Endothelial cell of umbilical vein (primary cell): ENCODE results near the gene SNX24. TPM values are rescaled to one million over a fixed set of nuclear protein-coding genes. Genes with fewer than 3 reads are reported as not detected.
A peak's percentile ranks its signal among the peaks of the same experiment; 100 is the strongest.
"Not testable (repeated sequence)": the region's sequence is repeated elsewhere in the genome, so short reads cannot be mapped to it uniquely, and the experiment has no call there.

Source experiments
- BruUV-seq: library from RNA; stranded (reverse); fragments of 400-500 nt; replicated peaks from 2 replicates; lab custom pipeline; 2021; lab: Mats Ljungman, UMichigan
- CTCF ChIA-PET: fragments of 300-600, 350-600 bp; sonication (Branson Sonifier 250); formaldehyde crosslinking; loops from one replicate; lab custom pipeline; 2021; ENCODE audit warnings: antibody characterized with exemption, inconsistent platforms; lab: Charles Lee
- POLR2A ChIA-PET: fragments of 300-600, 350-600 bp; sonication (Branson Sonifier 250); formaldehyde crosslinking; loops from one replicate; lab custom pipeline; 2021; ENCODE audit warnings: antibody characterized with exemption, inconsistent platforms; lab: Charles Lee
- DNase-seq: peaks from one replicate; pipeline ENCODE4 v3.0.0-alpha.2; 2011; ENCODE audit warnings: low read depth, low spot score
- FAIRE-seq: peaks from 2 replicates; lab custom pipeline; 2011; peaks lifted over from hg19 to GRCh38; lab: Jason Lieb, UNC
- H2AFZ ChIP-seq: 2 replicates; pipeline ENCODE4 v1.6.0; 2012; ENCODE audit warnings: low read depth, low read length, control low read depth, inconsistent platforms
- H3K27ac ChIP-seq: 2 replicates; pipeline ENCODE4 v1.5.1; 2011; ENCODE audit warnings: low read depth, mild to moderate bottlenecking, control low read depth, low read length, moderate library complexity; ENCODE audit not compliant: insufficient read depth
- H3K27me3 ChIP-seq, 2 experiments: 2 replicates each; pipeline versions ENCODE4 v1.6.0 to v1.6.1; 2011; ENCODE audit warnings: low read length in 2 of 2, mixed read lengths in 1 of 2; ENCODE audit not compliant: control insufficient read depth in 2 of 2, insufficient read depth in 2 of 2
- H3K36me3 ChIP-seq, 2 experiments: 2 replicates in 1 of 2; 3 replicates in 1 of 2; pipeline ENCODE4 v1.5.1; 2011; ENCODE audit warnings: low read length in 2 of 2, mild to moderate bottlenecking in 1 of 2, moderate library complexity in 1 of 2; ENCODE audit not compliant: control insufficient read depth in 2 of 2, insufficient read depth in 2 of 2; ENCODE audit errors: extremely low read depth in 1 of 2
- H3K4me1 ChIP-seq: 3 replicates; pipeline ENCODE4 v1.5.1; 2011; ENCODE audit warnings: mild to moderate bottlenecking, low read length; ENCODE audit not compliant: control insufficient read depth, insufficient read depth; ENCODE audit errors: extremely low read depth
- H3K4me2 ChIP-seq: 2 replicates; pipeline ENCODE4 v1.6.1; 2011; ENCODE audit warnings: low read length, control low read depth, mixed read lengths; ENCODE audit not compliant: insufficient read depth
- H3K4me3 ChIP-seq, 3 experiments: fragments of 200-600 bp in 1 of 3; sonication (generic), shearing (Covaris generic) in 1 of 3; replicated peaks in 1 of 3; 2 replicates each; pipeline ENCODE4 v1.5.1; 2011 to 2016; ENCODE audit warnings: control low read depth in 3 of 3, low read length in 3 of 3, mild to moderate bottlenecking in 2 of 3, inconsistent platforms in 1 of 3, low read depth in 1 of 3, moderate library complexity in 1 of 3; ENCODE audit not compliant: insufficient read depth in 1 of 3
- H3K79me2 ChIP-seq: 2 replicates; pipeline ENCODE4 v1.6.0; 2012; ENCODE audit warnings: low read length, inconsistent platforms; ENCODE audit not compliant: control insufficient read depth, insufficient read depth
- H3K9ac ChIP-seq: replicated peaks from 2 replicates; pipeline ENCODE3; 2011; ENCODE audit warnings: low read length, control low read depth; ENCODE audit not compliant: insufficient read depth; ENCODE audit errors: extremely low read depth
- H3K9me1 ChIP-seq: replicated peaks from 3 replicates; pipeline ENCODE4 v1.6.0; 2011; ENCODE audit warnings: mild to moderate bottlenecking, low read length; ENCODE audit not compliant: control insufficient read depth, insufficient read depth; ENCODE audit errors: extremely low read depth
- H3K9me3 ChIP-seq: replicated peaks from 2 replicates; pipeline ENCODE4 v1.5.1; 2012; ENCODE audit warnings: low read length, inconsistent platforms; ENCODE audit not compliant: control insufficient read depth, insufficient read depth
- H4K20me1 ChIP-seq: replicated peaks from 2 replicates; pipeline ENCODE3; 2011; ENCODE audit warnings: mild to moderate bottlenecking, low read length; ENCODE audit not compliant: control insufficient read depth, insufficient read depth; ENCODE audit errors: extremely low read depth
- GATA2 ChIP-seq: IDR thresholded peaks from 2 replicates; pipeline ENCODE4 v1.7.0; 2011; ENCODE audit warnings: low read depth, mild to moderate bottlenecking, moderate library complexity, mixed read lengths, low read length; ENCODE audit not compliant: insufficient read length, insufficient read depth
- MYC ChIP-seq: IDR thresholded peaks from one replicate; pipeline ENCODE4 v1.6.1; 2011; ENCODE audit warnings: mild to moderate bottlenecking, low read depth, low read length
- dilution Hi-C: fragments of 300-500 bp; cut with MboI; formaldehyde crosslinking; loops from one replicate; pipeline ENCODE4 v1.15.0; 2019; ENCODE audit warnings: low sequenced_read_pairs; ENCODE audit not compliant: extremely low pct_ligation_motif_present
- intact Hi-C: fragments of 100-400 bp; cut with micrococcal nuclease; formaldehyde crosslinking; loops from one replicate; pipeline ENCODE4 v1.10.0; 2022
- polyA plus RNA-seq, 4 experiments: library from polyadenylated mRNA; depleted of rRNA in 3 of 4; stranded (reverse) in 3 of 4; unstranded in 1 of 4; fragments of >200 nt; gene quantifications; 2 replicates each; pipeline versions ENCODE4 v1.2.1 to v1.2.3, GENCODE V29; 2011 to 2012; ENCODE audit warnings: missing spikeins in 1 of 4
- total RNA-seq: library from RNA; stranded (reverse); gene quantifications from 2 replicates; pipeline ENCODE4 v1.2.3, GENCODE V29; 2021

Gene SNX24
- total and polyA plus RNA-seq, 2 donors (not counting 3 experiments of a cell fraction or from before 2014, with no cell fraction given), result 2.9 to 14.9 TPM

DNA sequence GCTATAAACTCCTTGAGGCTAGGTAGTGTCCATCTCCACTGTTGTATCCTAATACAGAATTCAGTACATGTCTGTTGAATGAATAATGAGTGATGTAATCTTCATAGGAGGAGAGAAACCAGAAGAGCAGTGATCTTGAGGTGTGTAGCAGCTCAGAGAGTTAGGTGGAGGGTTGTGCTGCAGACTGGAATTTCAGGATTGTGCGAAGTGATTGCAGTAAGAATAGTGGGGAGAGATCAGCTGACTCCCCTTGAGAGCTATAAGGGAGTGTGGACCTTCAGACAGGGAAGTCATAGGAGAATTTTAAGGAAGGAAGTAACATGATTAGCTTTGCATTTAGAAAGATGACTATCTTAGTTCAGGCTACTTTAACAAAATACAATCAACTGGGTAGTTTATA, 4.4 kb downstream of the SNX24 start:
- POLR2A ChIA-PET, result no interaction called here
- Histone ChIP-seq H3K27ac (no peak overlapping the region), H3K9ac (no peak overlapping the region), H3K9me1 (no peaks in the 10 kb centered on the region), H3K4me3 (no peak overlapping the region), H4K20me1 (no peaks in the 10 kb centered on the region), H3K79me2 (no peaks in the 10 kb centered on the region), H3K4me2 (no peak overlapping the region), H3K27me3 (no peaks in the 10 kb centered on the region), H2AFZ (no peak overlapping the region), H3K9me3 (no peaks in the 10 kb centered on the region), H3K36me3 (no peaks in the 10 kb centered on the region), H3K4me1 (peaks cover 12% of the 10 kb centered on the region)
- FAIRE-seq, result no peak
- CTCF ChIA-PET, result interaction anchor here (1.2 to 1.3 kb wide), 2 partner anchors 9 to 334 kb away, joined by 3 to 4 read pairs; no protein-coding TSS in a partner anchor
- no TSS peak for BruUV-seq
- no peak for DNase-seq
- TF ChIP-seq MYC (no peak), GATA2 (peak; percentile 31)
- intact Hi-C loops, result loop anchor here (5.0 to 10.0 kb wide), 3 partner anchors 243 to 665 kb away; partner anchors contain the start of gene CSNK1G3
- dilution Hi-C loops, result no loop called here

DNA sequence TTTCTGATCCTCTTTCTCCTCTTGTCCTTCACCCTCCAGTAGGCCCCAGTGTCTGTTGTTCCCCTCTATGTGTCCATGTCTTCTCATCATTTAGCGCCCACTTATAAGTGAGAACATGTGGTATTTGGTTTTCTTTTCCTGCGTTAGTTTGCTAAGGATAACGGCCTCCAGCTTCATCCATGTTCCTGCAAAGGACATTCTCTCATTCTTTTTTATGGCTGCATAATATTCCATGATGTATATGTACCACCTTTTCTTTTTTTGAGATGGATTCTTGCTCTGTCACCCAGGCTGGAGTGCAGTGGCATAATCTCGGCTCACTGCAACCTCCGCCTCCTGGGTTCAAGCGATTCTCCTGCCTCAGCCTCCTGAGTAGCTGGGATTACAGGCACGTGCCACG, 12.1 kb downstream of the SNX24 start:
- H3K9me3 ChIP-seq, POLR2A ChIA-PET, H3K4me2 ChIP-seq, H3K79me2 ChIP-seq, H3K4me1 ChIP-seq, H3K9me1 ChIP-seq, H3K27me3 ChIP-seq, H3K9ac ChIP-seq, H3K4me3 ChIP-seq, BruUV-seq, FAIRE-seq, DNase-seq, H3K36me3 ChIP-seq, H2AFZ ChIP-seq, dilution Hi-C loops, H3K27ac ChIP-seq, intact Hi-C loops, H4K20me1 ChIP-seq: not testable (repeated sequence)
- CTCF ChIA-PET, result interaction anchor here (1.4 kb wide), 1 partner anchor 10 kb away, joined by 5 read pairs; no protein-coding TSS in a partner anchor
